Ectodermal cell (in vitro differentiated cells): ENCODE results near the gene SOD3.

ENCODE experiments used
- H3K27ac ChIP-seq: 2 replicates; pipeline ENCODE4 v1.7.0; 2013; ENCODE audit warnings: mild to moderate bottlenecking, low read depth, low read length; ENCODE audit not compliant: insufficient read depth, poor library complexity, severe bottlenecking
- H3K27me3 ChIP-seq: 2 replicates; pipeline ENCODE4 v1.7.0; 2013; ENCODE audit warnings: mild to moderate bottlenecking, low read length; ENCODE audit not compliant: insufficient read depth, control insufficient read depth, poor library complexity, severe bottlenecking
- H3K36me3 ChIP-seq: one replicate; pipeline ENCODE4 v1.7.0; 2013; ENCODE audit warnings: low read length; ENCODE audit not compliant: control insufficient read depth, insufficient read depth
- H3K4me1 ChIP-seq: one replicate; pipeline ENCODE4 v1.7.0; 2013; ENCODE audit warnings: low read length; ENCODE audit not compliant: control insufficient read depth, insufficient read depth
- H3K4me3 ChIP-seq: 2 replicates; pipeline ENCODE4 v1.7.0; 2013; ENCODE audit warnings: low read depth, low read length, control low read depth; ENCODE audit not compliant: insufficient read depth
- H3K9me3 ChIP-seq: 2 replicates; pipeline ENCODE4 v1.7.0; 2013; ENCODE audit warnings: mild to moderate bottlenecking, low read length, moderate library complexity; ENCODE audit not compliant: control insufficient read depth
- WGBS, 2 experiments: methylation state at CpG; one replicate each; pipeline ENCODE4 v1.1.7; 2013; ENCODE audit warnings: missing lambda C conversion rate in 2 of 2; 5-methylcytosine and 5-hydroxymethylcytosine counted together

The SOD3 gene

DNA sequence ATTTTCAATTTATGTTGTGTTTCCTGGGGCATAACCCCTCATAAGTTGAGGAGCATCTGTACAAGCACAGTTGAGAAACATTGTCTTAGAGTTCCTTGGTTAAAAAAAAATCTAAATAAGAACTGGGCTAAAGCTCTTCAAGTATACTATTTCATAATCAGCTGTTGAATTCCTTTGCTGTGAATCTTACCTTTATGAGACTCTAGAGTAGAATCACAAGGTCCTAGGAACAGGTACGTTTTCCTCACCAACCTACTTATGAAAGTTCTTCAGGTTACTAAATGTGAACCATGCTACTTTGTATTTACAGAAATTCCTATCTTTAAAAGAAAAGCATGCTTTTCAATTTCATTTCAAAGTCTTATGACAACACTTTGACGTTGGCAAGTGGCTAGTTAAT is 20.9 kb upstream of the SOD3 start:
- Histone ChIP-seq H3K36me3 (no peaks in the 10 kb centered on the region), H3K27me3 (no peaks in the 10 kb centered on the region), H3K4me1 (peaks cover 4% of the 10 kb centered on the region), H3K9me3 (no peaks in the 10 kb centered on the region), H3K4me3 (no peak overlapping the region), H3K27ac (no peak overlapping the region)
- 88 to 92% methylated on average over 1 of the region's 2 CpGs for WGBS, 2 experiments

DNA sequence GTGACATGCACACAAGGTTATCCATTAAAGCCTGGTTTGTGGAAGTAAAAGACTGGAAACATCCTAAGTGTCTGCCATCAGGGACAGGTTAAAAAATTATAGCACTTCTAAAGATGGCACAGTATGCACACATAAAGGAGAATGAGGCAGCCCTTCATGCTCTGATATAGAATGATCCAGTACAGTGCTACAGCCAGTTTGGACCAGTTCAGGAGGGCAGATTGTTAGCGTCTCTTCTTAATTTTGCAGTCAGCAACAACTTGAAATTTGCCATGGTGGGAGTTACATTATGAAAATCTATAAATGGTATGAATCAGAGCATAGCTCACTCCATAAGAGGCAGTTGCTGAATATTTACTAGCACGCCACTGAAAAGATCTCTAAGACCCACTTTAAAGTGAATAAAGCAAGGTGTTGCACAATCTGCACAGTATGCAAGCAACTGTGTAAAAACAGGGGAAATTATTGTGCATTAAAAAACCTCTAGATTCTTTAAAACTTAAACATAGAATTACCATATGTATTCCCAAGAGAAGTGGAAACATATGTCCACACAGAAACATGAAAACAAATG is 20.3 kb upstream of the SOD3 start:
- H3K36me3 ChIP-seq: no peaks in the 10 kb centered on the region
- H3K27me3 ChIP-seq: no peaks in the 10 kb centered on the region
- WGBS, 2 experiments: 91 to 93% methylated on average over 2 of the region's 2 CpGs
- no peak overlapping the region for H3K27ac ChIP-seq
- H3K4me1 ChIP-seq: no peaks in the 10 kb centered on the region
- H3K4me3 ChIP-seq: no peak overlapping the region
- no peaks in the 10 kb centered on the region for H3K9me3 ChIP-seq

DNA sequence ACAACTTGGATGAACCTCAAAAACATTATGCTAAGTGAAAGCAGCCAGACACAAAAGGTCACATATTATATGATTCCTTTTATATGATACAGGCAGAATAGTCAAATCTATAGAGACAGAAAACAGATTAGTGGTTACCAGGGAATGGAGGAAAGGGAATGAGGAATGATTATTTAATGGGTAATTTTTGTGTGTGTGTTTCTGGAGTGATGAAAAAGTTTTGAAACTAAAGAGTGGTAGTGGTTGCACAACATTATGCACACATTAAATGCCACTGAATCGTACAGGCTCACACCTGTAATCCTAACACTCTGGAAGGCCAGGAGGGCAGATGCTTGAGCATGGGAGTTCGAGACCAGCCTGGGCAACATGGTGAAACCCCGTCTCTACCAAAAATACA is 19.6 kb upstream of the SOD3 start:
- H3K27ac ChIP-seq: no peak overlapping the region
- no peak overlapping the region for H3K4me3 ChIP-seq
- no peaks in the 10 kb centered on the region for H3K9me3 ChIP-seq
- no peaks in the 10 kb centered on the region for H3K27me3 ChIP-seq
- no peaks in the 10 kb centered on the region for H3K36me3 ChIP-seq
- 95% methylated on average over 3 of the region's 3 CpGs for WGBS, 2 experiments
- no peaks in the 10 kb centered on the region for H3K4me1 ChIP-seq

DNA sequence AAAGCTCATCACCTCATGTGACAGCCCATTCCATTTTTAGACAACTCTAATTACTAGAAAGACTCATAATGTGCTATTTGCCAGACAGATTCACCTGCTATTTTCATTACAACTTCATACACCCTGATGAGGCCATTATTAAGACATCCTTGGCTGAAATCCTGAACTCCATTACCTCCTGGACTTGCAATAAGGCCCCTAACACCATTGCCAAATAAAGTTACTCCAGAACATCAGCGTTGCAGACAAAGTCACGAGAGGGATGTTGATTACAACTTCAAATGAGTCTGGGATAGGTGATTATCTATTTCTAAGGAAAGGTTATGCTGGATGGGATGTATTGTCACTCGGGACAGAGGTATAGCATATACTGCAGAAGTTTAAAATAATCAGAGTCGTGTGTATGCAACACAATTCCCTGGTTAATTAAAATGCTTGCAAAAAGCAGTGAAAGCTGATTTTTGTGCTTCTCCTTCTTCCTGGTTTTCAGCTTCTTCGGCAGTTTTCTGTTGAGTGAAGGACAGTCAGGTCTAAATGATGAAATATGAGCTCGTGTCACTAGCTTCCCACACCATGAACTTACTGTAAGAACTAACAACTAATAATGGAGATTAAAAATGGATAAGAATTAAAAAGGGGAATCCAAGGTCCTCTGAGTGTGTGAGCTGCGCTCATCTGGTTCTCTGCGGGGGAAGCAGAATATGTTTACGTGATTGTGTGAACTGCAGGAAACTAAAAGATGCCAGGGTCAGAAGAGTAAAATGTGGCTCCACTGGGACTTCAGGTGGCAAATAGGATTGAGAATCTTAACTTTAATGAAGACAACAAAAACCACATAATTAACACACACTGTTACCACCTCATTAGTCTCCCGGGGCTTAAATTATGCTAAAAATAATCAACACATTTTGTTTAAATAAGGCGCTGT is 17.6 kb upstream of the SOD3 start:
- no peak overlapping the region for H3K27ac ChIP-seq
- H3K4me3 ChIP-seq: no peak overlapping the region
- H3K9me3 ChIP-seq: no peaks in the 10 kb centered on the region

DNA sequence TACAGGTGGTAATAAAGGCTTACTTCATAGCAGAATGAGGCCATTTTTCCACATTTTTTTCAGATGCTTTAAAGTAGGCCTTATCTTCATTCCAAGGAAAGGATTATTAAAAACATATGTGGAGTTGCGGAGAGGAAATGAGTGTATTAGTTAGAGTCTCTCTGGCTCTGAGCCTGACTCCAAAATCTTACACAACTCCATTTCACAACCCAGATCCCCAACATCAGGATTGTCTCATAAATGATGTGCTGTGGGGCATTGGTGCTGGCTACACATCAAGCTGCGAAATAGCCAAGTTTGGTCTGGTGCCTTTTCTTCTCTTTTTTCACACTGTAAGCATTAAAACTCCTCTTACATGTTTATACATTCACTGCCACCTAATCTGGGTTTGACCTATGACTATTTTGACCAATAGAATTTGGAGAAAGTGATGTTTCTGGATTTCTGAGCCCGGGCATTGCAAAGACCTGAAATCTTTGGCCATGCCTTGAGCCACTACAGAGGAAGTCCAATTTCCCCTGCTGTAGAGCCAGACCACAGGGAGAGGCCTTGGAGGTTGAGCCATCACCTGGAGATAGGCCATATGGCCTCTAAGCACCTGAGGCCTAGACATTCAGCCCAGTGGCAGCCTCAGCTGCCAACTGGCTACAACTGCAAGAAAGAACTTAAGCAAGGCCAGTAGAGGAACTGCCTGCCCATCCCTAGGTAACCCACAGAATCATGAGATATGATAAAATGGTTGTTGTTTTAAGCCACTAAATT is 16.7 kb upstream of the SOD3 start:
- H3K4me3 ChIP-seq: no peak overlapping the region
- no peaks in the 10 kb centered on the region for H3K36me3 ChIP-seq
- no peaks in the 10 kb centered on the region for H3K9me3 ChIP-seq
- no peaks in the 10 kb centered on the region for H3K4me1 ChIP-seq
- 47 to 50% methylated on average over 2 of the region's 3 CpGs for WGBS, 2 experiments
- H3K27ac ChIP-seq: no peak overlapping the region
- H3K27me3 ChIP-seq: no peaks in the 10 kb centered on the region

More for the DNA sequence above, 17.6 kb upstream of the SOD3 start:
- H3K27me3 ChIP-seq: no peaks in the 10 kb centered on the region
- no peaks in the 10 kb centered on the region for H3K4me1 ChIP-seq
- H3K36me3 ChIP-seq: no peaks in the 10 kb centered on the region
- WGBS, 2 experiments: 90 to 91% methylated on average over 10 to 11 of the region's 11 CpGs

DNA sequence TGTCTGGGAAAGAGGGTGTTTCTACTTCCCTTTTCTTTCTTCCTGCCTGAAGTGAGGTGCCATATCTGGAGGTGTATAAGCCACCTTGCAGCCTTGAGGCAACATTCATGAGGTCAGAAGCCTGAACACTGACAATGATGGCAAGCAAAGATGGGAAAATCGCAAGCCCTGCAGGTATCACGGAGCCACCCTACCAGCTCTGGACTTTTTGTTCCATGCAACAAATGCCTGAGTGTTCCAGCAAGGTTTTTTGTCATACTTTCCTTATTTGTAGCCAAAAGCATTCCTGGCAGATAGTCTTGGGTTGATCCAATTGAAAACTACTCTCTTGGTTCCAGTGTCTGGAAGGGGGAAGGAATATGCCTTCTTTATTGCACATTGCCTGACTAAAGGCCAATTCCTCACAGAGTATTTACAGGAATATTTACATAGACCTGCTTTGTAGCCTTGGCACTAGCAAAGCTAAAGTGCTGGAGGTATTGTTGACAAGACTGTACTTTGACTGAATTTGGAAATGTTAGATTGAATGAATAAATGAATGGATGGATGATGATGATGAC is 14.4 kb upstream of the SOD3 start:
- Histone ChIP-seq H3K36me3 (no peaks in the 10 kb centered on the region), H3K9me3 (no peaks in the 10 kb centered on the region), H3K27me3 (no peaks in the 10 kb centered on the region), H3K4me1 (no peaks in the 10 kb centered on the region), H3K27ac (no peak overlapping the region), H3K4me3 (no peak overlapping the region)
- WGBS, 2 experiments: 94 to 96% methylated on average over 2 of the region's 2 CpGs

DNA sequence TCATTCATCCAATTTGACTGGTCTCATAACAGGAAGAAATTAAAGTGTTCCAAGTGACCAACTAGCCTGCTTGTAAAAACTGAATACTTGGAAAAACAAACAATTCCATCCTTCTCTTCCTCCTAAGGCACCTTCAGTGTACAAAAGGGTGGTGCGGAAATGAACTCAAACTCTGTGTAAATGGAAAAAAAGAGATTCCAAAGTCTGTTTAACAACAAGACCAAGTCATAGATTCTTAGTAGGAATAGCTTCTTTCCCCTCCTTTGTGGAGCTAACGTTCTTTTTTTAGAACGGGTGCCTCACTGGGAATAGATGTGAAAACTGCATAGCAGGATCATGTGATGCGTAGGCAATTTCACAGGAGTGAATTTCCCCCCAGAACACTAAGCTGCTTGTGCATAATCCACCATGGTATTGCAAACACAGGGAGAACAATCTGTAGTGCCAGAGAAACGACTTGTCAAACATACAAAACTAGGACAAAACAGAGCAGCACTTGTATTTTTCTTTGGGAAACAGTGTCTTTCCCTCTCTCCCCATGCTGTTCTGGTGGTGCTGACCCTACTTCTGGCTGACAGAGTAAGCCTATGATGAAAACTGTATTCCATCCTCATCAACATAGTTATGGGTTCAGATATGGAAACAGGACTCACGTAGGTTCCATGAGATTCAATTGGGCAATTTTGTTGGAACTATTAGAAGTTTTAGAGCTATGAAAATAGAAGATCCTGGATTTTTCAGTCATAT is 13.2 kb upstream of the SOD3 start:
- H3K4me1 ChIP-seq: no peaks in the 10 kb centered on the region
- H3K9me3 ChIP-seq: no peaks in the 10 kb centered on the region
- H3K4me3 ChIP-seq: no peak overlapping the region
- WGBS, 2 experiments: 90 to 92% methylated on average over 6 of the region's 6 CpGs
- H3K27ac ChIP-seq: no peak overlapping the region
- no peaks in the 10 kb centered on the region for H3K27me3 ChIP-seq
- H3K36me3 ChIP-seq: no peaks in the 10 kb centered on the region

DNA sequence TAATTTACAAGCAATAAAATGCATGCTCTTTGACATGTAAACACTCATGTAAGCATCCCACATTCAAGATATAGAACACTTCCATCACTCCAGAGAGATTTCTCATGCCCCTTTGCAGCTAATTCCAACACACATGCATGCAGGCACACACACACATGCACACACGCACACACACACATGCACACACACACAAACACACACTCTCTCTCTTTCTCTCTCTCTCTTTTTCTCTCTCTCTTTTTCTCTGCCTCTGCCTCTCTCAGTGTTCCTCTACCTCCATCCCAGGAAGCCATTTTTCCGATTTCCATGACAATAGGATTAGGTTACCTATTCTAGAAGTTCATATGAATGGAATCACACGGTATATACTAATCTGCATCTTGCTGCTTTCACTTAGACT is 11.9 kb upstream of the SOD3 start:
- no peak overlapping the region for H3K4me3 ChIP-seq
- H3K27me3 ChIP-seq: no peaks in the 10 kb centered on the region
- H3K36me3 ChIP-seq: no peaks in the 10 kb centered on the region
- H3K27ac ChIP-seq: no peak overlapping the region
- no peaks in the 10 kb centered on the region for H3K4me1 ChIP-seq
- H3K9me3 ChIP-seq: no peaks in the 10 kb centered on the region
- 71 to 76% methylated on average over 2 to 3 of the region's 3 CpGs for WGBS, 2 experiments

DNA sequence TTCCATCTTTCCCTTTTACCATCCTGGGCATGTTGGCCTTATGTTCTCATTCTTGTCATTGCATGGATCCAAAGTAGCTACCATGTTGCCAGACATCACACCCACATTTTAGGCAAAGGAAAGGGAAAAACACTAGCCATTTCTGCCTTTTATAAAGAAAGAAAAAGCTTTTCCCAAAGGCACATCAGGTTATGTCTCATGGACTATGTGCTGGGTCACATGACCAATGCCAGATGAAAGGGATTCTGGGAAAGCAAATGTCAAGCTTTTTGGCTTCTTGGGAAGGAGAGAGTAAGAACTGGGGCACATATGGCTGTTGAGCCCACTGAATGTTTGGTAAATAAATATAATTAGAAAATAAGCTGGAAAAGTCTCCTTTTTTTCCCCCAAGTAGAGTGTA is 4.3 kb upstream of the SOD3 start:
- no peaks in the 10 kb centered on the region for H3K9me3 ChIP-seq
- H3K4me3 ChIP-seq: no peak overlapping the region
- no peak overlapping the region for H3K27ac ChIP-seq
- H3K36me3 ChIP-seq: no peaks in the 10 kb centered on the region
- H3K27me3 ChIP-seq: peaks cover 10% of the 10 kb centered on the region
- H3K4me1 ChIP-seq: no peaks in the 10 kb centered on the region
